ENCODE data around the gene TOLLIP. TPM values are rescaled to one million over a fixed set of nuclear protein-coding genes. Genes with fewer than 3 reads are reported as not detected.

TOLLIP gene
- total and polyA plus RNA-seq, 2 of the 8 experiments (the other 6 are each of a cell fraction or from before 2014, with no cell fraction given): 23.7 to 34.7 TPM

DNA sequence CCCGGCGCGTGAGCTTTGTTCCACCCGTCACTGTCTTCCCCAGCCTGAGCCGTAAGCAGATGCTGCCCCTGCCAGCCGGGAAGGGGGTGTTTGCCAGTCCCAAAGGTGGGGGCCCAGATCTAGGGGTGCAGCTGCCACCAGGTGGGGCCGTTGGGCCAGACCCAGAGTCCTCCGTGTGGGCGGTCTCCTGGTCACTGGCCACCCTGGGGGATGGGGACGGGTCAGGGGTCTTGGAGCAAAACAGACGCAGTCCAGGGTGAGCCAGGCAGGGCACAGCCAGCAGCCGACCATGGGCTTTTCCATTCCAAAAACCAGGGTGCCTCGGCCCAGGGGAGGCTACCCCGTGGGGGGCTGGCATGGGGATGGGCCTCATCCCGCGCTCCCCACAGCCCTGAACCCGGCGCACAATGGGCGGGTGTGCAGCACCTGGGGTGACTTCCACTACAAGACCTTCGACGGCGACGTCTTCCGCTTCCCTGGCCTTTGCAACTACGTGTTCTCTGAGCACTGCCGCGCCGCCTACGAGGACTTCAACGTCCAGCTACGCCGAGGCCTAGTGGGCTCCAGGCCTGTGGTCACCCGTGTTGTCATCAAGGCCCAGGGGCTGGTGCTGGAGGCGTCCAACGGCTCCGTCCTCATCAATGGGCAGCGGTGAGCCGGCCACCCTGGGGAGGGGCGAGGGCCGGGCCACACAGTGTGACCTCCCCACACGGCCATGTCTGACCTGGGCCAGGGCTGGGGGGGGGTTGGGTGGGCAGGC lies 83.0 kb downstream of the TOLLIP start:
- peak in 1 of 2 experiments; percentile 62 for DNase-seq (ENCODE audit: low read depth in 1 of 2, low spot score in 2 of 2)
- Histone ChIP-seq H3K79me2 (ENCODE audit: control insufficient read depth in 1 of 2, insufficient read depth in 2 of 2, low read length in 2 of 2) (no peaks in the 10 kb centered on the region), H3K27ac (ENCODE audit: low read depth, low read length) (no peak overlapping the region), H2AFZ (ENCODE audit: low read length) (no peak overlapping the region), H2BK5ac (ENCODE audit: low read depth, low read length) (no peak overlapping the region), H3K79me1 (ENCODE audit: low read depth, low read length) (no peaks in the 10 kb centered on the region), H3K4ac (replicated peaks; ENCODE audit: insufficient read length, low read depth, low read length) (no peak overlapping the region), H2BK15ac (ENCODE audit: low read length) (no peak overlapping the region), H3K56ac (replicated peaks; ENCODE audit: insufficient read length, low read depth, low read length) (no peak overlapping the region), H2BK12ac (ENCODE audit: low read depth, low read length) (no peak overlapping the region), H4K5ac (ENCODE audit: insufficient read length, low read depth, low read length) (no peak overlapping the region), H3K4me2 (ENCODE audit: insufficient read depth in 1 of 2, low read depth in 2 of 2, low read length in 2 of 2) (no peak overlapping the region), H3K36me3 (ENCODE audit: control insufficient read depth in 2 of 4, insufficient read depth in 4 of 4, low read length in 3 of 4) (no peaks in the 10 kb centered on the region), H3K4me3 (ENCODE audit: extremely low read depth in 1 of 4, insufficient read depth in 2 of 4, low read depth in 3 of 4, low read length in 4 of 4) (no peak overlapping the region), H4K20me1 (replicated peaks in 1 of 2; ENCODE audit: control insufficient read depth in 1 of 2, insufficient read depth in 2 of 2, low read length in 2 of 2) (peaks cover 0 to 1% of the 10 kb centered on the region in 2 experiments), H3K9ac (replicated peaks in 1 of 4; ENCODE audit: extremely low read depth in 1 of 4, low read depth in 3 of 4, low read length in 3 of 4) (no peak overlapping the region), H2BK120ac (replicated peaks; ENCODE audit: low read depth, low read length) (no peak overlapping the region), H3K14ac (ENCODE audit: insufficient read length) (no peak overlapping the region), H3K23ac (ENCODE audit: insufficient read length) (no peak overlapping the region), H3K23me2 (ENCODE audit: low read depth, low read length) (no peaks in the 10 kb centered on the region), H3K9me3 (ENCODE audit: insufficient read depth in 2 of 2, low read depth in 1 of 2, low read length in 1 of 2) (no peaks in the 10 kb centered on the region; a peak in 1 of 4 replicates), H2BK20ac (ENCODE audit: low read length) (no peak overlapping the region), H2AK5ac (ENCODE audit: low read depth, low read length) (no peak overlapping the region), H3K27me3 (replicated peaks in 1 of 4; ENCODE audit: control insufficient read depth in 3 of 4, extremely low read depth in 1 of 4, insufficient read depth in 3 of 4, low read length in 3 of 4) (no peaks in the 10 kb centered on the region), H3K18ac (ENCODE audit: extremely low read depth, low read length) (no peak overlapping the region), H3K4me1 (replicated peaks in 1 of 4; ENCODE audit: control insufficient read depth in 3 of 4, insufficient read depth in 4 of 4, low read length in 3 of 4) (peaks cover 0 to 14% (median 5%) of the 10 kb centered on the region in 4 experiments; a peak in 6 of 7 replicates), H4K8ac (ENCODE audit: extremely low read depth, insufficient read depth, low read length) (peak overlapping the region; percentile 25; the same call in 1 of the 2 replicates), H4K91ac (replicated peaks; ENCODE audit: insufficient read length, low read length) (peak overlapping the region; percentile 65)
- no peak for FAIRE-seq
- CTCF ChIA-PET (ENCODE audit: partially characterized antibody): interaction anchor here (0.7 to 2.1 kb wide), 9 partner anchors 9 to 142 kb away, joined by 3 to 6 read pairs (median 3); no protein-coding TSS in a partner anchor
- 89% methylated on average over 29 of the region's 41 CpGs; no CpG with 5 or more reads in 1 of the 2 experiments for WGBS, 2 experiments (ENCODE audit: extremely low coverage in 1 of 2, insufficient coverage in 1 of 2, insufficient read length in 1 of 2, insufficient replicate concordance in 2 of 2, low coverage in 1 of 2, low lambda C conversion rate in 2 of 2, missing lambda C conversion rate in 1 of 2)
- POLR2A ChIA-PET (ENCODE audit: partially characterized antibody): no interaction called here
- TF ChIP-seq, protein P1, sequence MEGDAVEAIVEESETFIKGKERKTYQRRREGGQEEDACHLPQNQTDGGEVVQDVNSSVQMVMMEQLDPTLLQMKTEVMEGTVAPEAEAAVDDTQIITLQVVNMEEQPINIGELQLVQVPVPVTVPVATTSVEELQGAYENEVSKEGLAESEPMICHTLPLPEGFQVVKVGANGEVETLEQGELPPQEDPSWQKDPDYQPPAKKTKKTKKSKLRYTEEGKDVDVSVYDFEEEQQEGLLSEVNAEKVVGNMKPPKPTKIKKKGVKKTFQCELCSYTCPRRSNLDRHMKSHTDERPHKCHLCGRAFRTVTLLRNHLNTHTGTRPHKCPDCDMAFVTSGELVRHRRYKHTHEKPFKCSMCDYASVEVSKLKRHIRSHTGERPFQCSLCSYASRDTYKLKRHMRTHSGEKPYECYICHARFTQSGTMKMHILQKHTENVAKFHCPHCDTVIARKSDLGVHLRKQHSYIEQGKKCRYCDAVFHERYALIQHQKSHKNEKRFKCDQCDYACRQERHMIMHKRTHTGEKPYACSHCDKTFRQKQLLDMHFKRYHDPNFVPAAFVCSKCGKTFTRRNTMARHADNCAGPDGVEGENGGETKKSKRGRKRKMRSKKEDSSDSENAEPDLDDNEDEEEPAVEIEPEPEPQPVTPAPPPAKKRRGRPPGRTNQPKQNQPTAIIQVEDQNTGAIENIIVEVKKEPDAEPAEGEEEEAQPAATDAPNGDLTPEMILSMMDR (IDR thresholded peaks at IDR 0.05; ENCODE audit: control extremely low read depth in 1 of 3, insufficient read depth in 1 of 3, low read depth in 1 of 3, low read length in 3 of 3): peak in 2 of 3 experiments; percentile 44 to 52; a peak in 3 of 4 replicates
- TF ChIP-seq RAD21 (IDR thresholded peaks at IDR 0.05 in 1 of 2, conservative IDR thresholded peaks at IDR 0.05 in 1 of 2; ENCODE audit: low read depth in 2 of 2, low read length in 2 of 2) (peak; percentile 43 to 59), MAFK (IDR thresholded peaks at IDR 0.05; ENCODE audit: low read depth, low read length) (no peak), TAF7 (optimal IDR thresholded peaks at IDR 0.05; ENCODE audit: borderline replicate concordance, low read depth, low read length) (no peak), TCF12 (IDR thresholded peaks at IDR 0.05; ENCODE audit: low read depth, low read length) (no peak), CHD1 (IDR thresholded peaks at IDR 0.05; ENCODE audit: low read depth, low read length) (no peak)
- TF ChIP-seq, protein P2, sequence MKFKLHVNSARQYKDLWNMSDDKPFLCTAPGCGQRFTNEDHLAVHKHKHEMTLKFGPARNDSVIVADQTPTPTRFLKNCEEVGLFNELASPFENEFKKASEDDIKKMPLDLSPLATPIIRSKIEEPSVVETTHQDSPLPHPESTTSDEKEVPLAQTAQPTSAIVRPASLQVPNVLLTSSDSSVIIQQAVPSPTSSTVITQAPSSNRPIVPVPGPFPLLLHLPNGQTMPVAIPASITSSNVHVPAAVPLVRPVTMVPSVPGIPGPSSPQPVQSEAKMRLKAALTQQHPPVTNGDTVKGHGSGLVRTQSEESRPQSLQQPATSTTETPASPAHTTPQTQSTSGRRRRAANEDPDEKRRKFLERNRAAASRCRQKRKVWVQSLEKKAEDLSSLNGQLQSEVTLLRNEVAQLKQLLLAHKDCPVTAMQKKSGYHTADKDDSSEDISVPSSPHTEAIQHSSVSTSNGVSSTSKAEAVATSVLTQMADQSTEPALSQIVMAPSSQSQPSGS (IDR thresholded peaks at IDR 0.05; ENCODE audit: low read length): no peak
